HG02610 (cell line): ENCODE data around the gene NPM1.
"Not testable (repeated sequence)": the region's sequence is repeated elsewhere in the genome, so short reads cannot be mapped to it uniquely, and the experiment has no call there.

Experiments used
- ATAC-seq: cut with Tn5 transposase; IDR thresholded peaks from one replicate; pipeline ENCODE4 v1.9.1; 2021; ENCODE audit warnings: mild to moderate bottlenecking, moderate library complexity; ENCODE audit not compliant: unreplicated experiment

NPM1 gene

GRCh38 chr5:171412186-171412585, 24.5 kb downstream of the NPM1 start:
- no peak for ATAC-seq

- ATAC-seq: no peak
These were observed 25.7 kb downstream of the NPM1 start for GRCh38 chr5:171413153-171413910.

- not testable (repeated sequence) for ATAC-seq
These were observed 26.3 kb downstream of the NPM1 start for GRCh38 chr5:171413993-171414392.

GRCh38 chr5:171415115-171415730, 27.6 kb downstream of the NPM1 start:
- ATAC-seq: no peak

- ATAC-seq: no peak
These were observed 28.8 kb downstream of the NPM1 start for GRCh38 chr5:171416160-171417049.

GRCh38 chr5:171418316-171418981, 30.8 kb downstream of the NPM1 start:
- peak; percentile 49 for ATAC-seq

GRCh38 chr5:171418982-171419687, 31.5 kb downstream of the NPM1 start, which contains the start of gene FGF18:
Gene FGF18, plus strand, starts transcription at chr5:171419647. Its CDS starts 553 bp downstream, at chr5:171420200.
- peak; percentile 65 for ATAC-seq

GRCh38 chr5:171419688-171420430, 32.2 kb downstream of the NPM1 start:
- ATAC-seq: peak; percentile 21

GRCh38 chr5:171420431-171421241, 33.0 kb downstream of the NPM1 start:
- ATAC-seq: no peak

GRCh38 chr5:171421331-171422262, 33.9 kb downstream of the NPM1 start:
- ATAC-seq: no peak

GRCh38 chr5:171422495-171422894, 34.8 kb downstream of the NPM1 start:
- ATAC-seq: no peak

- no peak for ATAC-seq
These were observed 35.4 kb downstream of the NPM1 start for GRCh38 chr5:171422902-171423663.

- no peak for ATAC-seq
These were observed 37.1 kb downstream of the NPM1 start for GRCh38 chr5:171424726-171425125.

- no peak for ATAC-seq
These were observed 38.1 kb downstream of the NPM1 start for GRCh38 chr5:171425596-171426244.

GRCh38 chr5:171426266-171426665, 38.6 kb downstream of the NPM1 start:
- ATAC-seq: no peak

- ATAC-seq: no peak
These were observed 39.0 kb downstream of the NPM1 start for GRCh38 chr5:171426680-171427079.
